GM12891 (cell line): ENCODE measurements around the gene TNFRSF1B.

Source experiments
- PAX5 ChIP-seq: IDR thresholded peaks from 2 replicates; pipeline ENCODE4 v1.6.1; 2011; ENCODE audit warnings: low read length, moderate library complexity, mild to moderate bottlenecking; ENCODE audit not compliant: insufficient read depth, severe bottlenecking
- POLR2A ChIP-seq: IDR thresholded peaks from 2 replicates; pipeline ENCODE4 v1.6.1; 2011; ENCODE audit warnings: low read depth, low read length, control low read depth
- POLR2AphosphoS5 ChIP-seq: IDR thresholded peaks from 2 replicates; pipeline ENCODE4 v1.6.1; 2011; ENCODE audit warnings: low read depth, low read length, control low read depth
- SPI1 ChIP-seq: IDR thresholded peaks from 2 replicates; pipeline ENCODE4 v1.6.1; 2011; ENCODE audit warnings: low read depth, low read length, control low read depth
- TAF1 ChIP-seq: IDR thresholded peaks from 2 replicates; pipeline ENCODE4 v1.6.1; 2011; ENCODE audit warnings: low read depth, low read length, control low read depth

- TF ChIP-seq TAF1 (no peak), POLR2A (no peak), POLR2AphosphoS5 (no peak), SPI1 (no peak), PAX5 (no peak)
These were observed 77.3 kb downstream of the TNFRSF1B start for GRCh38 chr1:12244078-12244477.
